Neural progenitor cell (in vitro differentiated cells): ENCODE measurements around the gene FERMT3. TPM values are rescaled to one million over a fixed set of nuclear protein-coding genes. Genes with fewer than 3 reads are reported as not detected.

ENCODE experiments used
- DNase-seq: peaks from one replicate; pipeline ENCODE4 v3.0.0-alpha.2; 2016; ENCODE audit warnings: low spot score
- H2AFZ ChIP-seq: fragments of 200-600 bp; sonication (generic); replicated peaks from 2 replicates; pipeline ENCODE4 v1.6.1; 2016; ENCODE audit warnings: antibody characterized with exemption
- H3F3A ChIP-seq: fragments of 200-600 bp; sonication (generic); 2 replicates; pipeline ENCODE4 v1.6.1; 2016; ENCODE audit warnings: antibody characterized with exemption, low read depth
- H3K27ac ChIP-seq: fragments of 200-600 bp; sonication (generic); 2 replicates; pipeline ENCODE4 v1.5.1; 2016; ENCODE audit warnings: mild to moderate bottlenecking
- H3K27me3 ChIP-seq: fragments of 200-600 bp; sonication (generic); 2 replicates; pipeline ENCODE4 v1.6.1; 2016; ENCODE audit warnings: mild to moderate bottlenecking, moderate library complexity
- H3K36me3 ChIP-seq: fragments of 200-600 bp; sonication (generic); 2 replicates; pipeline ENCODE4 v1.5.1; 2016
- H3K4me1 ChIP-seq: fragments of 200-600 bp; sonication (generic); 2 replicates; pipeline ENCODE4 v1.6.1; 2016; ENCODE audit warnings: mixed run types
- H3K4me2 ChIP-seq: fragments of 200-600 bp; sonication (generic); 2 replicates; pipeline ENCODE4 v1.6.1; 2016
- H3K4me3 ChIP-seq: fragments of 200-600 bp; sonication (generic); 2 replicates; pipeline ENCODE4 v1.5.1; 2016
- H3K79me2 ChIP-seq: fragments of 200-600 bp; sonication (generic); 2 replicates; pipeline ENCODE4 v1.6.1; 2016; ENCODE audit warnings: low read depth
- H3K9ac ChIP-seq: fragments of 200-600 bp; sonication (generic); 2 replicates; pipeline ENCODE4 v1.6.1; 2016
- H3K9me3 ChIP-seq: fragments of 200-600 bp; sonication (generic); 2 replicates; pipeline ENCODE4 v1.5.1; 2016; ENCODE audit warnings: low read depth
- H4K20me1 ChIP-seq: fragments of 200-600 bp; sonication (generic); 2 replicates; pipeline ENCODE4 v1.6.1; 2016; ENCODE audit warnings: low read depth
- H3K27ac Mint-ChIP-seq: 3 replicates; pipeline ENCODE4 v1.8.0; 2021; ENCODE audit warnings: mixed read lengths
- H3K27me3 Mint-ChIP-seq: 2 replicates; pipeline ENCODE4 v1.8.0; 2022; ENCODE audit warnings: low read depth, mild to moderate bottlenecking, inconsistent platforms, moderate library complexity, mixed read lengths; ENCODE audit not compliant: insufficient read depth
- H3K36me3 Mint-ChIP-seq: 3 replicates; pipeline ENCODE4 v1.8.0; 2021; ENCODE audit warnings: mixed read lengths
- H3K4me1 Mint-ChIP-seq: 3 replicates; pipeline ENCODE4 v1.8.0; 2021; ENCODE audit warnings: mixed read lengths
- H3K4me3 Mint-ChIP-seq: 3 replicates; pipeline ENCODE4 v1.8.0; 2021; ENCODE audit warnings: mild to moderate bottlenecking, moderate library complexity, mixed read lengths
- H3K9me3 Mint-ChIP-seq: 3 replicates; pipeline ENCODE4 v1.8.0; 2020; ENCODE audit warnings: mixed read lengths
- CTCF ChIP-seq: fragments of 200-600 bp; sonication (generic); IDR thresholded peaks from 2 replicates; pipeline ENCODE4 v1.5.1; 2017; ENCODE audit warnings: antibody characterized with exemption, mild to moderate bottlenecking
- EZH2 ChIP-seq: fragments of 200-600 bp; sonication (generic); IDR thresholded peaks from 2 replicates; pipeline ENCODE4 v1.6.1; 2017; ENCODE audit warnings: antibody characterized with exemption, mild to moderate bottlenecking, moderate library complexity
- EZH2phosphoT487 ChIP-seq: fragments of 200-600 bp; sonication (generic); IDR thresholded peaks from 2 replicates; pipeline ENCODE4 v1.6.1; 2017; ENCODE audit warnings: antibody characterized with exemption
- total RNA-seq: library from RNA; depleted of rRNA; stranded (reverse); fragments of >200 nt; gene quantifications from 2 replicates; pipeline ENCODE4 v1.2.3, GENCODE V29; 2015; ENCODE audit warnings: low replicate concordance

Gene FERMT3
- total RNA-seq, 1 donor from 2014 or later: not detected

DNA sequence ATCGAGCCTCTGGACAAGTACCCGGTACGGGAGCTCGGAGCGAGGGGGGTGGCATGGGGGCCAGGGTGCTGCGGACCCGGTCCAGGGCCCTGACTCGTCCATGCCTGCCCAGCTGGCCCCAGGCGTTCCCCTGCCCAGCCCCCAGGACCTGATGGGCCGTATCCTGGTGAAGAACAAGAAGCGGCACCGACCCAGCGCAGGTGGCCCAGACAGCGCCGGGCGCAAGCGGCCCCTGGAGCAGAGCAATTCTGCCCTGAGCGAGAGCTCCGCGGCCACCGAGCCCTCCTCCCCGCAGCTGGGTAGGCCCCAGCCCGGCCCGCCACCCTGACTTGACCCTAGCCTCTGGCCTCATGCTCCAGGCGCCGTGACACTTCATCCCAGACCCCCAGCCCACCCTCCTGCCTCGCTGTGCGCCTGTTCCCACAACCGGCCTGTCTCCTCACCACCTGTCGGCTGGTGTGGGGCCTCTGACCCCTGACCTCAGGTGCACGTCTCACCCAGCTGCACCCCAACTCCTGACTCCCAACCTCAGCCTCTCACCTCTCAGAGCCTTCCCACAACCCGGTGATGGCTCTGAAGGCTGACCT lies 52.5 kb downstream of the FERMT3 start:
- peak overlapping the region; percentile 51 for H3K4me3 Mint-ChIP-seq
- Histone ChIP-seq H3K27me3 (no peaks in the 10 kb centered on the region), H3K9ac (no peak overlapping the region), H3K36me3 (no peaks in the 10 kb centered on the region), H2AFZ (no peak overlapping the region), H3K27ac (no peak overlapping the region), H3K4me1 (no peaks in the 10 kb centered on the region), H4K20me1 (peaks cover 4% of the 10 kb centered on the region), H3K79me2 (no peaks in the 10 kb centered on the region), H3K9me3 (no peaks in the 10 kb centered on the region), H3F3A (no peaks in the 10 kb centered on the region), H3K4me3 (no peak overlapping the region), H3K4me2 (no peak overlapping the region)
- no peak for TF ChIP-seq EZH2phosphoT487
- no peak for TF ChIP-seq EZH2
- no peak for TF ChIP-seq CTCF
- H3K4me1 Mint-ChIP-seq: peaks cover 3% of the 10 kb centered on the region
- H3K9me3 Mint-ChIP-seq: no peaks in the 10 kb centered on the region
- DNase-seq: no peak
- H3K36me3 Mint-ChIP-seq: peaks cover 20% of the 10 kb centered on the region
- H3K27me3 Mint-ChIP-seq: peaks cover 10% of the 10 kb centered on the region
- H3K27ac Mint-ChIP-seq: no peak overlapping the region

- H3K4me1 ChIP-seq: no peaks in the 10 kb centered on the region
- Mint-ChIP-seq H3K9me3 (no peaks in the 10 kb centered on the region), H3K27ac (no peak overlapping the region), H3K4me3 (peak overlapping the region; percentile 51), H3K36me3 (peaks cover 19% of the 10 kb centered on the region), H3K4me1 (peaks cover 3% of the 10 kb centered on the region), H3K27me3 (peaks cover 10% of the 10 kb centered on the region)
- H2AFZ ChIP-seq: no peak overlapping the region
- H4K20me1 ChIP-seq: no peaks in the 10 kb centered on the region
- no peaks in the 10 kb centered on the region for H3F3A ChIP-seq
- H3K9ac ChIP-seq: no peak overlapping the region
- H3K4me3 ChIP-seq: no peak overlapping the region
- DNase-seq: no peak
- no peaks in the 10 kb centered on the region for H3K36me3 ChIP-seq
- no peaks in the 10 kb centered on the region for H3K79me2 ChIP-seq
- no peaks in the 10 kb centered on the region for H3K9me3 ChIP-seq
- no peak overlapping the region for H3K4me2 ChIP-seq
- H3K27me3 ChIP-seq: no peaks in the 10 kb centered on the region
- TF ChIP-seq EZH2 (no peak), EZH2phosphoT487 (no peak), CTCF (no peak)
- H3K27ac ChIP-seq: no peak overlapping the region
Measured at GRCh38 chr11:64259533-64260067, 53.1 kb downstream of the FERMT3 start.

- no peak for DNase-seq
- peaks cover 3% of the 10 kb centered on the region for H3K4me1 Mint-ChIP-seq
- no peak overlapping the region for H2AFZ ChIP-seq
- no peaks in the 10 kb centered on the region for H3K79me2 ChIP-seq
- no peak overlapping the region for H3K4me3 ChIP-seq
- H3K4me3 Mint-ChIP-seq: no peak overlapping the region
- H3K9me3 ChIP-seq: no peaks in the 10 kb centered on the region
- no peaks in the 10 kb centered on the region for H3K4me1 ChIP-seq
- H3K9me3 Mint-ChIP-seq: no peaks in the 10 kb centered on the region
- no peak overlapping the region for H3K27ac ChIP-seq
- no peaks in the 10 kb centered on the region for H3K36me3 ChIP-seq
- H3K27me3 ChIP-seq: no peaks in the 10 kb centered on the region
- no peaks in the 10 kb centered on the region for H4K20me1 ChIP-seq
- TF ChIP-seq CTCF (no peak), EZH2phosphoT487 (no peak), EZH2 (no peak)
- no peak overlapping the region for H3K4me2 ChIP-seq
- peaks cover 19% of the 10 kb centered on the region for H3K36me3 Mint-ChIP-seq
- no peaks in the 10 kb centered on the region for H3F3A ChIP-seq
- H3K27ac Mint-ChIP-seq: no peak overlapping the region
- H3K27me3 Mint-ChIP-seq: peaks cover 10% of the 10 kb centered on the region
- H3K9ac ChIP-seq: no peak overlapping the region
Measured at GRCh38 chr11:64260147-64260708, 53.7 kb downstream of the FERMT3 start.
